ENCODE measurements around the gene KIF3B. TPM values are rescaled to one million over a fixed set of nuclear protein-coding genes. Genes with fewer than 3 reads are reported as not detected.

The KIF3B gene
- total and polyA plus RNA-seq, 8 donors, result 11.0 to 35.4 (median 25.7) TPM

DNA sequence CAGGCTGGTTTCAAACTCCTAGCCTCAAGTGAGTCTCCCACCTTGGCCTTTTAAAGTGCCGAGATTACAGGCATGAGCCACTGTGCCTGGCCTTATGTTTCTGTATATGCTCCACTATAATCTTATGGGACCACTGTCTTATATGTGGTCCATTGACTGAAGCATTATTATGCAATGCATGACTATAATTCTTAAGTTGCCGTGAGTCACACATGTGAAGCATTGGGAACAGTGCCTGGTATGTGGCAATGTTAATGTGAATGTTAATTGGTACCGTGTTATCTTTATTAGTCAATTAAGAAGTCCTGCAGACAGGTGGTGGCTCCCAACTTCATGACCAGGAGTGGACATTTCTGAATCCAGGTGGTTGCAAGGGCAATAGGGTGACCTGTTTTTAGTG lies 66.0 kb downstream of the KIF3B start:
- WGBS, 2 donors, result 71 to 72% methylated on average over 3 of the region's 3 CpGs
- FAIRE-seq (no peak), ATAC-seq (peak in 1 of 4 donors; percentile 11), DNase-seq (no peak)
- Histone ChIP-seq H3K9me3 (no peaks in the 10 kb centered on the region), H3K4me1 (peaks cover 0 to 16% (median 2%) of the 10 kb centered on the region in 3 donors), H3K27me3 (no peaks in the 10 kb centered on the region), H3K36me3 (no peaks in the 10 kb centered on the region), H3K27ac (no peak overlapping the region), H3K4me3 (no peak overlapping the region)
- intact Hi-C loops (cut with DNase I), result no loop called here
- TF ChIP-seq, protein P1, sequence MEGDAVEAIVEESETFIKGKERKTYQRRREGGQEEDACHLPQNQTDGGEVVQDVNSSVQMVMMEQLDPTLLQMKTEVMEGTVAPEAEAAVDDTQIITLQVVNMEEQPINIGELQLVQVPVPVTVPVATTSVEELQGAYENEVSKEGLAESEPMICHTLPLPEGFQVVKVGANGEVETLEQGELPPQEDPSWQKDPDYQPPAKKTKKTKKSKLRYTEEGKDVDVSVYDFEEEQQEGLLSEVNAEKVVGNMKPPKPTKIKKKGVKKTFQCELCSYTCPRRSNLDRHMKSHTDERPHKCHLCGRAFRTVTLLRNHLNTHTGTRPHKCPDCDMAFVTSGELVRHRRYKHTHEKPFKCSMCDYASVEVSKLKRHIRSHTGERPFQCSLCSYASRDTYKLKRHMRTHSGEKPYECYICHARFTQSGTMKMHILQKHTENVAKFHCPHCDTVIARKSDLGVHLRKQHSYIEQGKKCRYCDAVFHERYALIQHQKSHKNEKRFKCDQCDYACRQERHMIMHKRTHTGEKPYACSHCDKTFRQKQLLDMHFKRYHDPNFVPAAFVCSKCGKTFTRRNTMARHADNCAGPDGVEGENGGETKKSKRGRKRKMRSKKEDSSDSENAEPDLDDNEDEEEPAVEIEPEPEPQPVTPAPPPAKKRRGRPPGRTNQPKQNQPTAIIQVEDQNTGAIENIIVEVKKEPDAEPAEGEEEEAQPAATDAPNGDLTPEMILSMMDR (IDR thresholded peaks at IDR 0.05), result no peak

DNA sequence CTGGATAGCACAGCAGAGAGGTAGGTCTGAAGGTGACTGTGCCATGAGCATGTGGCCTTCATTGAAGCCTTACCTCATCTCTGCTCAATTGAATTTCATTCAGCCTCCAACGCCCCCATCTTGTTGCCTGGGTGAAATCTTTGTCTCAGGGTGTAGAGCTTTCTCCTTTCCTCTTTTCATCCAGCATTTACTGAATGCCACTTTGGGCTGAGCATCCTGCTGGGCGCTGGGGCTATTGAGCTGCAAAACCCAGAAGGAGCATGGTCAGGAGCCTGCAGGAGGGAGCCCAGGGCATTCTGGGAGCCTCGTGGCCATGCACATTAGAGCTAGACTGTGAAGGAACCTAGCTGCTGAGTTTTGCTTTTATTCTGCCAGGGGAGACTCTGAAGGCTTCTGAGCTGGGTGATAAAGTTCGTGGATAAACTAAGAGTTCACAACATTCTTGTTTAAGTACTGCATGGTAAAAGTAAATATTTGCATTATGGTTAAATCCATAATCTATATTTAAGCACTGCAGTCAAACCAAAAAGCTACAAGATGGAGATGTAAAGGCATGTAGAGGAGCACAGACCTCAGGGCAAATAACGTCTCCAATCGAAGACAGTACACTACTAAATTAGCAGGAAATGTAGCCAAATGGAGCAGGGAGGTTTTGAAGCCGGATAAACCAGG lies 67.5 kb downstream of the KIF3B start:
- H3K9me3 ChIP-seq, result no peaks in the 10 kb centered on the region
- no peak overlapping the region for H3K4me3 ChIP-seq
- intact Hi-C loops (cut with DNase I), result no loop called here
- 26 to 35% methylated on average over 7 of the region's 7 CpGs for WGBS, 2 donors
- no peaks in the 10 kb centered on the region for H3K27me3 ChIP-seq
- no peak overlapping the region for H3K27ac ChIP-seq
- peaks cover 0 to 11% (median 5%) of the 10 kb centered on the region in 3 donors for H3K4me1 ChIP-seq
- DNase-seq (no peak), FAIRE-seq (no peak), ATAC-seq (peak in 2 of 4 donors; percentile 14 to 18)
- H3K36me3 ChIP-seq, result no peaks in the 10 kb centered on the region
- TF ChIP-seq, protein P1 (IDR thresholded peaks at IDR 0.05), result no peak

DNA sequence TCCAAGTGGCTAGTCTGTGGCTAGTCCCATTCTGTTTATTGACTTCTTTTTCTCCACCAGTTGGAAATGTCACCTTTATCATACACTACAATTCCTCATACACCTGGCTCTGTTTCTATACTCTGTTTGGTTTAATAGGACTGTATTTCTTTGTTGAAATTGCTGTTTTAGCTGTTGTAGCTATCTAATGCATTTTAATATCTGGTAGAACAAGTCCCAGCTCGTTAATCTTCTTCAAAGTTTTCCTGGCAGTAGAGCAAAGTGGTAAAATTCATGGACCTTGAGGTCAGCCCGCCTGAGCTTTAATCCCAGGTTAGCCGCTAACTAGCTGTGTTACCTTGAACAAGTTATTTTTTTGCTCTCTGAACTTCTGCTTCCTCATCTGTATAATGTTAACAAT lies 70.8 kb downstream of the KIF3B start:
- TF ChIP-seq, protein P1 (IDR thresholded peaks at IDR 0.05), result no peak
- H3K4me1 ChIP-seq, result peaks cover 0 to 11% (median 5%) of the 10 kb centered on the region in 3 donors
- peak overlapping the region in 2 of 4 donors; percentile 34 to 35 for H3K27ac ChIP-seq
- intact Hi-C loops (cut with DNase I), result no loop called here
- no peak for DNase-seq
- no peak overlapping the region for H3K4me3 ChIP-seq
- no peaks in the 10 kb centered on the region for H3K9me3 ChIP-seq
- peak; percentile 34 to 76 (median 64) for ATAC-seq
- H3K36me3 ChIP-seq, result no peaks in the 10 kb centered on the region
- H3K27me3 ChIP-seq, result no peaks in the 10 kb centered on the region
- WGBS, 2 donors, result 12 to 16% methylated on average over 3 of the region's 3 CpGs
- no peak for FAIRE-seq

DNA sequence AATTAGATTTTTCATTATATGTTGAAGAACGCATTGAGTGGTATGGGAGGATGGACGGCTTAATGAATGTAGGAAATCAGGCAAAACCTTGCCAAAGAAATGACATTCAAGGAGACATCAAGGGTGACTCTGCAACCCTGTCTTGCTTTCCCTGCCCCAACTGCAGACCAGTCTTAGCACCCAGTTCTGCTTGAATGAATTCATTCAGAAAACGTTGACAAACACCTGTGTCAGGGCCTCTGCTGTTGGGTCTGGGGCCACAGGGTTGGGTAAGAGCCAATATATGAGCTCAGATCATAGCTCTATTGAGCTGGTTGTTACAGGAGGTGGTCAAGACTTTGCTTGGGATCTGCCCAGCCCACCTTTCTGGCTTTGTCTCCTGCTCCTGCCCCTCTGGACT lies 73.0 kb downstream of the KIF3B start:
- no peak for ATAC-seq
- TF ChIP-seq, protein P1 (IDR thresholded peaks at IDR 0.05), result no peak
- Histone ChIP-seq H3K9me3 (no peaks in the 10 kb centered on the region), H3K27ac (no peak overlapping the region), H3K36me3 (no peaks in the 10 kb centered on the region), H3K27me3 (no peaks in the 10 kb centered on the region), H3K4me3 (no peak overlapping the region), H3K4me1 (peaks cover 0 to 12% (median 11%) of the 10 kb centered on the region in 3 donors)
- DNase-seq, result no peak
- no peak for FAIRE-seq
- intact Hi-C loops (cut with DNase I), result no loop called here
- WGBS, 2 donors, result 80 to 86% methylated on average over 3 of the region's 3 CpGs

DNA sequence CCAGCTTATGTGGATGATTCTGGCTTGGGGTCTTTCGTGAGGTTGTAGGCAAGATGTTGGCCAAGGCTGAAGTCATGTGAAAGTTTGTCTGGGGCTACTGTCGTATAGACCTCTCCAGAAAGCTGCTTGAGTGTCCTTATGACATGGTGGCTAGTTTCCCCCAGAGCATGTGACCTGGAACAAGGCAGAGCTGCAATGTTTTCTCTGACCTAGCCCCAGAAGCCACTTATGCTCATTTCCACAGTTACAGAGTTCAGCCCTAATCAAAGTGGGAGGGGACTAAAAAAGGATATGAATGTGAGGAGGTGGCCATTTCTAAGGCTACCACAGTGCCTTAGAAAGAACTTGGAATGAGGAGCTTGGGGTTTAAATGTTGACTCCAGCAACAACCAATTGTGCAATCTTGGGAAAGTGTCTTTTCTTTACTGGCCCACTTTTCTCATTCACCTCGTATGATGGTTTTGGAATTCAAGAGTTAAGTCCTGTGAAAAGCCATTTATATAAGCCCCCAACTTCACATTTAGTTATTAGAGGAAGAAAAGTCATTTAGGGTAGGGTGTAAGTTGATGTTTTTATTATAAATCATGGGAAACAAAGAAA lies 74.8 kb downstream of the KIF3B start:
- Histone ChIP-seq H3K9me3 (no peaks in the 10 kb centered on the region), H3K4me3 (no peak overlapping the region), H3K27me3 (no peaks in the 10 kb centered on the region), H3K4me1 (peaks cover 0 to 21% (median 12%) of the 10 kb centered on the region in 3 donors), H3K36me3 (no peaks in the 10 kb centered on the region), H3K27ac (no peak overlapping the region)
- WGBS, 2 donors, result 93 to 94% methylated on average over 3 of the region's 3 CpGs
- TF ChIP-seq, protein P1 (IDR thresholded peaks at IDR 0.05), result no peak
- no peak for DNase-seq
- intact Hi-C loops (cut with DNase I), result no loop called here
- no peak for FAIRE-seq
- ATAC-seq, result no peak

Data from pancreas (tissue), 10 donors.